Measurements from ENCODE around the gene AGXT2. TPM values are rescaled to one million over a fixed set of nuclear protein-coding genes. Genes with fewer than 3 reads are reported as not detected.

AGXT2 gene
- total and polyA plus RNA-seq, 2 of the 13 experiments (the other 11 are each of a cell fraction or from before 2014, with no cell fraction given), result 0.04 to 0.13 TPM

- H3K4me1 ChIP-seq (ENCODE audit: insufficient read depth, low read length), result no peaks in the 10 kb centered on the region
- WGBS (ENCODE audit: low lambda C conversion rate), result 89% methylated on average over 1 of the region's 1 CpG
- no peaks in the 10 kb centered on the region for H4K20me1 ChIP-seq (ENCODE audit: insufficient read depth, low read length)
- POLR2A ChIA-PET, result no interaction called here
- CTCF ChIA-PET (ENCODE audit: low intra/inter-chr PET ratio, low total read pairs), result no interaction called here
- no TSS peak for BruUV-seq (replicated peaks)
- TF ChIP-seq ZFP36 (IDR thresholded peaks at IDR 0.05; ENCODE audit: borderline replicate concordance, low read depth, low read length, partially characterized antibody) (no peak), ZHX1 (CRISPR knock-in tag; IDR thresholded peaks at IDR 0.05; ENCODE audit: low read depth) (no peak), TCF7L2 (IDR thresholded peaks at IDR 0.05; ENCODE audit: low read depth, low read length) (no peak), HDAC6 (IDR thresholded peaks at IDR 0.05; ENCODE audit: low read depth, low read length) (no peak)
- no peak overlapping the region for H3K4me3 ChIP-seq (replicated peaks in 1 of 3; ENCODE audit: insufficient read depth in 1 of 3, low read depth in 2 of 3, low read length in 3 of 3)
- intact Hi-C loops (cut with micrococcal nuclease; ENCODE audit: unreplicated experiment) (no loop called here), in situ Hi-C loops (cut with HindIII; ENCODE audit: extremely low pct_ligation_motif_present, low pct_unique_long_range_greater_than_20kb) (no loop called here)
- H3K27ac ChIP-seq (ENCODE audit: extremely low read length, insufficient read depth, low read length), result no peak overlapping the region
- no peaks in the 10 kb centered on the region for H3K79me2 ChIP-seq (ENCODE audit: insufficient read depth, low read length)
- H3K27me3 ChIP-seq (ENCODE audit: control insufficient read depth in 1 of 2, insufficient read depth in 2 of 2, low read length in 2 of 2), result no peaks in the 10 kb centered on the region
- FAIRE-seq (no peak), DNase-seq (ENCODE audit: low spot score) (no peak), ATAC-seq (no peak)
- H3K4me2 ChIP-seq (ENCODE audit: low read depth, low read length), result no peak overlapping the region
- no peaks in the 10 kb centered on the region for H3K9me3 ChIP-seq (ENCODE audit: low read length)
- H3K36me3 ChIP-seq (replicated peaks in 1 of 2; ENCODE audit: control insufficient read depth in 1 of 2, insufficient read depth in 2 of 2, low read length in 2 of 2), result peaks cover 0 to 11% of the 10 kb centered on the region in 2 experiments; a peak in 1 of 5 replicates
- H2AFZ ChIP-seq (ENCODE audit: low read length), result no peak overlapping the region
- no peak overlapping the region for H3K9ac ChIP-seq (ENCODE audit: insufficient read depth, low read depth, low read length)
Observed at GRCh38 chr5:35069188-35069587, 21.4 kb upstream of the AGXT2 start.

- no peak overlapping the region for H3K4me2 ChIP-seq (ENCODE audit: low read depth, low read length)
- WGBS (ENCODE audit: low lambda C conversion rate), result 97% methylated on average over 2 of the region's 2 CpGs
- no peak overlapping the region for H3K27ac ChIP-seq (ENCODE audit: extremely low read length, insufficient read depth, low read length)
- H3K79me2 ChIP-seq (ENCODE audit: insufficient read depth, low read length), result no peaks in the 10 kb centered on the region
- FAIRE-seq (no peak), DNase-seq (ENCODE audit: low spot score) (no peak), ATAC-seq (no peak)
- POLR2A ChIA-PET, result no interaction called here
- H3K36me3 ChIP-seq (replicated peaks in 1 of 2; ENCODE audit: control insufficient read depth in 1 of 2, insufficient read depth in 2 of 2, low read length in 2 of 2), result peaks cover 0 to 11% of the 10 kb centered on the region in 2 experiments; a peak in 1 of 5 replicates
- H3K4me3 ChIP-seq (replicated peaks in 1 of 3; ENCODE audit: insufficient read depth in 1 of 3, low read depth in 2 of 3, low read length in 3 of 3), result no peak overlapping the region
- BruUV-seq (replicated peaks), result no TSS peak
- no peaks in the 10 kb centered on the region for H3K9me3 ChIP-seq (ENCODE audit: low read length)
- in situ Hi-C loops (cut with HindIII; ENCODE audit: extremely low pct_ligation_motif_present, low pct_unique_long_range_greater_than_20kb) (no loop called here), intact Hi-C loops (cut with micrococcal nuclease; ENCODE audit: unreplicated experiment) (no loop called here)
- H3K4me1 ChIP-seq (ENCODE audit: insufficient read depth, low read length), result no peaks in the 10 kb centered on the region
- no peaks in the 10 kb centered on the region for H3K27me3 ChIP-seq (ENCODE audit: control insufficient read depth in 1 of 2, insufficient read depth in 2 of 2, low read length in 2 of 2)
- H3K9ac ChIP-seq (ENCODE audit: insufficient read depth, low read depth, low read length), result no peak overlapping the region
- no peak overlapping the region for H2AFZ ChIP-seq (ENCODE audit: low read length)
- CTCF ChIA-PET (ENCODE audit: low intra/inter-chr PET ratio, low total read pairs), result no interaction called here
- no peaks in the 10 kb centered on the region for H4K20me1 ChIP-seq (ENCODE audit: insufficient read depth, low read length)
- TF ChIP-seq ZNF547 (CRISPR knock-in tag; IDR thresholded peaks at IDR 0.05), result no peak
- TF ChIP-seq SNRNP70 (IDR thresholded peaks at IDR 0.05; ENCODE audit: low read depth, low read length), result no peak
- no peak for TF ChIP-seq ARNTL (CRISPR knock-in tag; IDR thresholded peaks at IDR 0.05)
- no peak for TF ChIP-seq ETV6 (CRISPR knock-in tag; conservative IDR thresholded peaks at IDR 0.05)
- TF ChIP-seq HNRNPLL (IDR thresholded peaks at IDR 0.05; ENCODE audit: low read depth, low read length, poor library complexity, severe bottlenecking), result no peak
- no peak for TF ChIP-seq ZSCAN25 (CRISPR knock-in tag; IDR thresholded peaks at IDR 0.05)
- no peak for TF ChIP-seq PATZ1 (CRISPR knock-in tag; IDR thresholded peaks at IDR 0.05)
- TF ChIP-seq ASH2L (IDR thresholded peaks at IDR 0.05; ENCODE audit: insufficient read length, low read depth, low read length), result no peak
- no peak for TF ChIP-seq ZNF263 (CRISPR knock-in tag; IDR thresholded peaks at IDR 0.05)
- no peak for TF ChIP-seq ZNF773 (CRISPR knock-in tag; IDR thresholded peaks at IDR 0.05; ENCODE audit: borderline replicate concordance)
Observed at GRCh38 chr5:35067985-35068384, 20.2 kb upstream of the AGXT2 start.
